GM20000 (cell line): ENCODE measurements around the gene INPP5J.
"Not testable (repeated sequence)": the region's sequence is repeated elsewhere in the genome, so short reads cannot be mapped to it uniquely, and the experiment has no call there.

Source experiments
- DNase-seq: peaks from one replicate; pipeline ENCODE4 v3.0.0; 2012; ENCODE audit warnings: low spot score
- CTCF ChIP-seq: IDR thresholded peaks from 2 replicates; pipeline ENCODE4 v1.5.1; 2012; ENCODE audit warnings: mild to moderate bottlenecking, control low read depth; ENCODE audit errors: extremely low read depth, missing control alignments

The INPP5J gene

GRCh38 chr22:31122532-31123291 is at the start of gene INPP5J:
TSS of gene INPP5J (plus strand) at chr22:31122966. CDS start at chr22:31123015, 49 bp downstream.
- no peak for TF ChIP-seq CTCF
- DNase-seq: no peak

- DNase-seq: not testable (repeated sequence)
Observed at GRCh38 chr22:31073125-31073524, 49.6 kb upstream of the INPP5J start.

GRCh38 chr22:31073545-31074145 is 49.1 kb upstream of the INPP5J start:
- not testable (repeated sequence) for DNase-seq

- TF ChIP-seq CTCF: no peak
- DNase-seq: no peak
Observed at GRCh38 chr22:31075961-31076360, 46.8 kb upstream of the INPP5J start.

GRCh38 chr22:31077681-31078080 is 45.1 kb upstream of the INPP5J start:
- no peak for DNase-seq
- no peak for TF ChIP-seq CTCF

GRCh38 chr22:31078389-31078788 is 44.4 kb upstream of the INPP5J start:
- DNase-seq: not testable (repeated sequence)

- DNase-seq: no peak
- TF ChIP-seq CTCF: no peak
Observed at GRCh38 chr22:31079095-31079642, 43.6 kb upstream of the INPP5J start.

GRCh38 chr22:31080164-31080847 is 42.5 kb upstream of the INPP5J start:
- DNase-seq: peak; percentile 26

More at GRCh38 chr22:31080164-31080847, 42.5 kb upstream of the INPP5J start:
- no peak for TF ChIP-seq CTCF
